Spleen (tissue), 13 donors: Measurements from ENCODE around the gene NANOGP8. TPM values are rescaled to one million over a fixed set of nuclear protein-coding genes. Genes with fewer than 3 reads are reported as not detected.
"Not testable (repeated sequence)": the region's sequence is repeated elsewhere in the genome, so short reads cannot be mapped to it uniquely, and the experiment has no call there.

Experiments used
- DNase-seq: peaks from one replicate; pipeline ENCODE4 v3.0.0-alpha.2; 2020
- H3K27ac ChIP-seq, 8 donors: fragments of 200-600 bp; sonication (generic) in 7 of 8; 1 replicate in 4 of 8; 2 replicates in 4 of 8; pipeline versions ENCODE4 v1.5.0 to v1.8.0; 2016 to 2021; ENCODE audit warnings: inconsistent platforms in 4 of 8, mild to moderate bottlenecking in 4 of 8, moderate library complexity in 1 of 8
- H3K27me3 ChIP-seq, 7 donors: fragments of 200-600 bp; sonication (generic) in 6 of 7; replicated peaks in 1 of 7; 1 replicate in 4 of 7; 2 replicates in 3 of 7; pipeline versions ENCODE4 v1.5.0 to v1.8.0; 2016 to 2021; ENCODE audit warnings: inconsistent platforms in 3 of 7, mild to moderate bottlenecking in 1 of 7
- H3K36me3 ChIP-seq, 6 donors: fragments of 200-600 bp; sonication (generic) in 5 of 6; 1 replicate in 4 of 6; 2 replicates in 2 of 6; pipeline versions ENCODE4 v1.5.0 to v1.8.0; 2016 to 2021; ENCODE audit warnings: inconsistent platforms in 2 of 6
- H3K4me1 ChIP-seq, 6 donors: fragments of 200-600 bp; sonication (generic) in 5 of 6; 1 replicate in 3 of 6; 2 replicates in 3 of 6; pipeline versions ENCODE4 v1.5.0 to v1.8.0; 2016 to 2021; ENCODE audit warnings: inconsistent platforms in 3 of 6
- H3K4me3 ChIP-seq, 8 donors: fragments of 200-600 bp; sonication (generic) in 7 of 8; 1 replicate in 4 of 8; 2 replicates in 4 of 8; pipeline versions ENCODE4 v1.5.0 to v1.8.0; 2016 to 2021; ENCODE audit warnings: inconsistent platforms in 4 of 8, mild to moderate bottlenecking in 4 of 8, moderate library complexity in 2 of 8
- H3K9me3 ChIP-seq, 8 donors: fragments of 200-600 bp; sonication (generic) in 7 of 8; 1 replicate in 4 of 8; 2 replicates in 4 of 8; pipeline versions ENCODE4 v1.5.0 to v1.8.0; 2016 to 2021; ENCODE audit warnings: inconsistent platforms in 4 of 8
- POLR2A ChIP-seq, 3 donors: fragments of 450-650 bp; IDR thresholded peaks; one replicate each; pipeline ENCODE4 v1.5.1; 2017; ENCODE audit warnings: antibody characterized with exemption in 3 of 3, mild to moderate bottlenecking in 1 of 3
- POLR2AphosphoS5 ChIP-seq, 3 donors: sonication (generic); formaldehyde crosslinking; IDR thresholded peaks; one replicate each; pipeline ENCODE4 v1.5.1; 2017; ENCODE audit warnings: antibody characterized with exemption in 3 of 3
- WGBS, 5 donors: extraction: QIAGEN DNeasy Blood & Tissue Kit in 3 of 5; methylation state at CpG; one replicate each; pipeline versions ENCODE4 v1.1.5 to v1.1.7; 2013 to 2018; 5-methylcytosine and 5-hydroxymethylcytosine counted together
- intact Hi-C: fragments of 100-400 bp; cut with DNase I; formaldehyde crosslinking; loops from one replicate; pipeline ENCODE4 v1.15.0; 2023; ENCODE audit warnings: low total_unique reads
- long read RNA-seq, 2 donors: transcript quantifications; one replicate each; lab custom pipeline, GENCODE V29; 2026
- polyA plus RNA-seq, 3 donors: library from polyadenylated mRNA; stranded (reverse); fragments of 200-250 nt; gene quantifications; one replicate each; pipeline ENCODE4 v1.2.1, GENCODE V29; 2013
- total RNA-seq, 7 donors: library from RNA; depleted of rRNA in 3 of 7; stranded (reverse); fragments of >200 nt in 3 of 7; fragmentation: NEBNext Ultra II Directional in 4 of 7; extraction: Animal tissue kit (Norgen Biotek cat#: 25700) in 4 of 7; gene quantifications; one replicate each; pipeline versions ENCODE4 v1.1.0 to v1.2.1, GENCODE V29; 2016 to 2021
- TF ChIP-seq, protein P1 (sequence below), 11 experiments: fragments of 200-600 bp in 7 of 11; fragments of 450-650 bp in 4 of 11; sonication (generic) in 4 of 11; IDR thresholded peaks in 8 of 11; conservative IDR thresholded peaks in 3 of 11; 1 replicate in 7 of 11; 2 replicates in 4 of 11; pipeline versions ENCODE4 v1.4.0 to v1.8.0; 2016 to 2021; ENCODE audit warnings: antibody characterized with exemption in 11 of 11, inconsistent platforms in 4 of 11, mild to moderate bottlenecking in 1 of 11
- donor health status: healthy with polysubstance abuse.
- donor health status: DM: no; HTN: no; CAD: no; lungs with moderate emphysema.
- donor health status: DM: no; HTN: no; CAD: no.
- donor health status: Bipolar disorder and iron deficiency.
- donor health status: healthy.
- donor health status: DM: no; HTN: no; CAD: no.
- donor health status: DM: yes; HTN: yes; CAD: no.

The NANOGP8 gene, protein sequence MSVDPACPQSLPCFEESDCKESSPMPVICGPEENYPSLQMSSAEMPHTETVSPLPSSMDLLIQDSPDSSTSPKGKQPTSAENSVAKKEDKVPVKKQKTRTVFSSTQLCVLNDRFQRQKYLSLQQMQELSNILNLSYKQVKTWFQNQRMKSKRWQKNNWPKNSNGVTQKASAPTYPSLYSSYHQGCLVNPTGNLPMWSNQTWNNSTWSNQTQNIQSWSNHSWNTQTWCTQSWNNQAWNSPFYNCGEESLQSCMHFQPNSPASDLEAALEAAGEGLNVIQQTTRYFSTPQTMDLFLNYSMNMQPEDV
- total RNA-seq (1 to 10 TPM in 3 of 7 donors, under 1 TPM in 2, not detected in 2; 0.50 to 4.4 (median 1.1) TPM), polyA plus RNA-seq (not detected)
- long read RNA-seq, donor 1, partial matches to known transcripts, result 0 of 1 reads
- long read RNA-seq, donor 1, other reads (novel, unspliced or antisense), result 0 of 1 reads
- long read RNA-seq, donor 2, result 0 reads

DNA sequence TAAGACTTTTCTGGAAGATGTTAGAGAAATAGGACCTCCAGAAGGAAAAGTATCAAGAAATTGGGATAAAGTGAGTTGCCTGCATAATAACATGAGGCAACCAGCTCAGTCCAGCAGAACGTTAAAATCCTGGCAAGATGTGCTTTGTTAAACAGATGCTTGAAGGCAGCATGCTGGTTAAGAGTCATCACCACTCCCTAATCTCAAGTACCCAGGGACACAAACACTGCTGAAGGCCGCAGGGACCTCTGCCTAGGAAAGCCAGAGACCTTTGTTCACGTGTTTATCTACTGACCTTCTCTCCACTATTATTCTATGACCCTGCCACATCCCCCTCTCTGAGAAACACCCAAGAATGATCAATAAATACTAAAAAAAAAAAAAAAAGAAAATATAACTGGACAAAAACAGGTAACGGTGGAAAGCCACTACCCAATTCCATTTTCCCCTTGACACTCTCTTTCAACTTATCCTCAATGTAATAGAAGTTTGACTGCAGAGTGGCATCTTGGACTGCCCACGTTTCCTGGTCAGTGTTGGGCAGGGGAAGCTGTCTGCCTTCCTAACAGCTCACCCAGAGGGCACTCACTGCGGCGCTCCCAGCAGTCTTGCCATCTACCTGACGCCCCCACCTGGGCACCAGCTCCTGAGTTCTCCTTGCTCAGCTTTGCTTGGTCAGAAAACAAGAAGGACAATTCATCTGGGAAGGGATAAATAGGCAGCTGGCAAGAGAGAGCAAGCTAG lies at the start of gene NANOGP8:
NANOGP8 (minus strand) TSS at position 120 of the 744 bp plus-strand sequence. CDS start 185 bp downstream, outside the sequence.
- peaks cover 0 to 17% (median 8%) of the 10 kb centered on the region in 8 donors for H3K9me3 ChIP-seq
- H3K27me3 ChIP-seq, H3K27ac ChIP-seq, H3K36me3 ChIP-seq, intact Hi-C loops, DNase-seq, H3K4me3 ChIP-seq, H3K4me1 ChIP-seq: not testable (repeated sequence)
- 65 to 87% (median 78%) methylated on average over 8 of the region's 8 CpGs for WGBS, 5 donors

DNA sequence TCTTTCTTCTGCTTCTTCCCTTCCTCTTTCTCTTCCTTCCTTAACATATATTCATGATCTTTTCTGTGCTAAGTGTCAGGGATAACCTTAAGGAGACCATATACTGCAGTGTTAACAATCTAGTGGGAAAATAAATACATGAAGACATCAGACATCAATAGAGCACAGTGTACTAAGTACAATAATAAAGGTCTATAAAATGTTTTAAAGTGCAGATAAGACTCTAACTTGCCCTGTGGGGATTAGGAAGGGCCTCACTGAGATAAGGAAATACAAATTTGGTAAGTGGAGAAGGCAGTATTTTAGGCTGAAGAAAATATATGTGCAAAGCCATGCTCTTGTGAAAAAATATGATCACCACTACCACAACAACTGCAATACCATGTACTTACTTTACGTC lies 49.2 kb upstream of the NANOGP8 start:
- H3K9me3 ChIP-seq, result peaks cover 0 to 5% (median 0%) of the 10 kb centered on the region in 8 donors
- intact Hi-C loops, result no loop called here
- no peaks in the 10 kb centered on the region for H3K4me1 ChIP-seq
- no peak for TF ChIP-seq POLR2A (IDR thresholded peaks at IDR 0.05)
- no peak for TF ChIP-seq POLR2AphosphoS5 (IDR thresholded peaks at IDR 0.05)
- no peak for DNase-seq
- H3K36me3 ChIP-seq, result no peaks in the 10 kb centered on the region
- H3K4me3 ChIP-seq, result no peak overlapping the region
- WGBS, 5 donors, result 93 to 100% (median 97%) methylated on average over 1 of the region's 1 CpG
- no peak overlapping the region for H3K27ac ChIP-seq
- no peaks in the 10 kb centered on the region for H3K27me3 ChIP-seq

DNA sequence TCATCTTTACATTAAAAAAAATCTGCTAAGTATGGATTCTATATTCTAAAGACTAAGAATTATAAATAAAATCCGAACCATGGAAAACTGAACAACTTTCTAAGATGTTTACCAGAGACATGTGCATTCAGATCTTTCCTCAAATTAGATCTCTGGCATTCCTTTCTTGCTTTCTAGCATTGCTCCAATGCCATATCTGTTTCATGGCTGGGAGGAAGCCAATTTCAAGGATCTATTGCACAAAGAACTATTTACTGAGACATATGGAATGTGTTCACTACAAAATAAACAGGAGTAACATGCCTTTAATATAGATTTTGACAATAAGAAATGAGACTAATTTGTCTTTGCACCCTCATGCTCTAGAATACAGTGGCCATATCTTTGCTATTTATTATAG lies 45.1 kb upstream of the NANOGP8 start:
- 66 to 93% (median 90%) methylated on average over 1 of the region's 1 CpG for WGBS, 5 donors
- H3K27ac ChIP-seq, result no peak overlapping the region
- H3K4me1 ChIP-seq, result no peaks in the 10 kb centered on the region

DNA sequence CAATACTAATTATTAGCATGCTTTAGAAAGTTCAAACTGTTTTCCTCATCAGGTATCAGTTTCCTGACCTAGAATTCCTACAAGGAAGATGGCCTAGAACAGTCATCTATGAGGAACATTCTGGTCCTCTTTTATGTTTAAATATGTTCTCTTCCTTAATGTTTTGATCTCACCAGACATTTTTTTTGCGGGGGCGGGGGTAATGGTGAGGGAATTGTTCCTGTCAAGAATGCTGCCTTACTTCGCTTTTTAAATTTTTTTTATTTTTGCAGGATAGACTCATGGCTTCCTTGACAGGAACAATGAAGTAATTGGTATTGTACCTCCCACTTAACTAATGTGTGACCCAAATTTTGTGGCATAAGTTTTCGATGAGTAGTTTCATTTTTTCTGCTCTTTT lies 44.3 kb upstream of the NANOGP8 start:
- 84 to 94% (median 94%) methylated on average over 4 of the region's 4 CpGs for WGBS, 5 donors
- no peak overlapping the region for H3K27ac ChIP-seq
- H3K36me3 ChIP-seq, result no peaks in the 10 kb centered on the region
- peaks cover 0 to 10% (median 0%) of the 10 kb centered on the region in 8 donors for H3K9me3 ChIP-seq
- intact Hi-C loops, result no loop called here
- DNase-seq, result no peak
- H3K4me3 ChIP-seq, result no peak overlapping the region
- H3K27me3 ChIP-seq, result no peaks in the 10 kb centered on the region
- TF ChIP-seq POLR2AphosphoS5 (IDR thresholded peaks at IDR 0.05) (no peak), POLR2A (IDR thresholded peaks at IDR 0.05) (no peak)
- TF ChIP-seq, protein P1, sequence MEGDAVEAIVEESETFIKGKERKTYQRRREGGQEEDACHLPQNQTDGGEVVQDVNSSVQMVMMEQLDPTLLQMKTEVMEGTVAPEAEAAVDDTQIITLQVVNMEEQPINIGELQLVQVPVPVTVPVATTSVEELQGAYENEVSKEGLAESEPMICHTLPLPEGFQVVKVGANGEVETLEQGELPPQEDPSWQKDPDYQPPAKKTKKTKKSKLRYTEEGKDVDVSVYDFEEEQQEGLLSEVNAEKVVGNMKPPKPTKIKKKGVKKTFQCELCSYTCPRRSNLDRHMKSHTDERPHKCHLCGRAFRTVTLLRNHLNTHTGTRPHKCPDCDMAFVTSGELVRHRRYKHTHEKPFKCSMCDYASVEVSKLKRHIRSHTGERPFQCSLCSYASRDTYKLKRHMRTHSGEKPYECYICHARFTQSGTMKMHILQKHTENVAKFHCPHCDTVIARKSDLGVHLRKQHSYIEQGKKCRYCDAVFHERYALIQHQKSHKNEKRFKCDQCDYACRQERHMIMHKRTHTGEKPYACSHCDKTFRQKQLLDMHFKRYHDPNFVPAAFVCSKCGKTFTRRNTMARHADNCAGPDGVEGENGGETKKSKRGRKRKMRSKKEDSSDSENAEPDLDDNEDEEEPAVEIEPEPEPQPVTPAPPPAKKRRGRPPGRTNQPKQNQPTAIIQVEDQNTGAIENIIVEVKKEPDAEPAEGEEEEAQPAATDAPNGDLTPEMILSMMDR (IDR thresholded peaks at IDR 0.05 in 8 of 11, conservative IDR thresholded peaks at IDR 0.05 in 3 of 11), result no peak
- no peaks in the 10 kb centered on the region for H3K4me1 ChIP-seq

More for the DNA sequence above, 45.1 kb upstream of the NANOGP8 start:
- intact Hi-C loops, result no loop called here
- H3K36me3 ChIP-seq, result no peaks in the 10 kb centered on the region
- no peak for DNase-seq
- no peaks in the 10 kb centered on the region for H3K27me3 ChIP-seq
- H3K9me3 ChIP-seq, result peaks cover 0 to 5% (median 0%) of the 10 kb centered on the region in 8 donors
- no peak overlapping the region for H3K4me3 ChIP-seq
- TF ChIP-seq, protein P1 (IDR thresholded peaks at IDR 0.05 in 8 of 11, conservative IDR thresholded peaks at IDR 0.05 in 3 of 11), result no peak
- no peak for TF ChIP-seq POLR2A (IDR thresholded peaks at IDR 0.05)
- no peak for TF ChIP-seq POLR2AphosphoS5 (IDR thresholded peaks at IDR 0.05)

DNA sequence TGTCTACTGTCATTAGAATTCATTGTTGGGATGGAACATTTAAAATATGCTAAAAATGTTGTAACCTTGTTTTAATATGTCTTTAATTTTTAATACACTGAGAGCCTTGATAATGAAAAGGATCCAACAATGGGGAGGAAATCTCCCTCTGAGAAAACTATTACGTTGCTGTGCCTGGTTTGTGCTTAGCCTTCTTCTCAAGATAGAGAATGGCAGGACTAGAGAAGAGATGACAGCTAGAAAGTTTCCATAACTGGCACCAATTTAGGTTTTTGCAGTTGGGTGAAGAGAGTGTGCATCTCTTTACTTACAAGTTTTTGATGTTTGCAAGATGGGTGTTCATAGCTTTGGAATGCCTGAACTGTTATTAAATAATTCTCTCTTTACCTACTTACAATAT lies 42.6 kb upstream of the NANOGP8 start:
- Histone ChIP-seq H3K27me3 (no peaks in the 10 kb centered on the region), H3K27ac (no peak overlapping the region), H3K36me3 (no peaks in the 10 kb centered on the region), H3K4me3 (no peak overlapping the region), H3K4me1 (no peaks in the 10 kb centered on the region), H3K9me3 (peaks cover 0 to 10% (median 0%) of the 10 kb centered on the region in 8 donors)
- TF ChIP-seq POLR2A (IDR thresholded peaks at IDR 0.05), result no peak
- TF ChIP-seq, protein P1 (IDR thresholded peaks at IDR 0.05 in 8 of 11, conservative IDR thresholded peaks at IDR 0.05 in 3 of 11), result no peak
- no peak for TF ChIP-seq POLR2AphosphoS5 (IDR thresholded peaks at IDR 0.05)
- intact Hi-C loops, result no loop called here
- DNase-seq, result no peak
- WGBS, 5 donors, result 69 to 85% (median 78%) methylated on average over 1 of the region's 1 CpG
